HG03159 (cell line): Measurements from ENCODE around the gene SCP2D1.
"Not testable (repeated sequence)": the region's sequence is repeated elsewhere in the genome, so short reads cannot be mapped to it uniquely, and the experiment has no call there.

Experiments used
- ATAC-seq: cut with Tn5 transposase; IDR thresholded peaks from one replicate; pipeline ENCODE4 v1.9.1; 2021; ENCODE audit warnings: mild to moderate bottlenecking, moderate library complexity; ENCODE audit not compliant: unreplicated experiment

SCP2D1 gene

DNA sequence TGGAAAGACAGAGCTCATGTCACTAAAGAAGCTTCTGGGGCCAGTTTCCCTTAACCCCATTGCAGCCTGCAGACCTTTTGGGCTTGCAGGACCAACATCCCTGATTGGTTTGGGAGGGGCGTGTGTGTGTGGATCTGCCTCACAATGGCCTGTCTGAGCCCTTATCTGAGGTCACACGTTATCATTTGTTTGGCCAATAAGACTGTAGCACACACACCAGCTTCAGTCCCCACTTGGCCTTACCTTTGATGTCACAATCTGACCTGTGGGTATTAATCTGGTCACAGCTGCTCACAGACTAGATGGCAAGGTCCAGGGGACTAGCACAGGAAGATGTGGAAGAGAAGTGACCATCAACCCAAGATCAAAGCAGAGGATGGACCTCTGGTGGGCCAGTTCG, at the start of gene SCP2D1:
TSS of gene SCP2D1 (plus strand) at position 301 of the 400 bp plus-strand sequence. CDS start at position 334, 33 bp downstream.
- ATAC-seq, result no peak

DNA sequence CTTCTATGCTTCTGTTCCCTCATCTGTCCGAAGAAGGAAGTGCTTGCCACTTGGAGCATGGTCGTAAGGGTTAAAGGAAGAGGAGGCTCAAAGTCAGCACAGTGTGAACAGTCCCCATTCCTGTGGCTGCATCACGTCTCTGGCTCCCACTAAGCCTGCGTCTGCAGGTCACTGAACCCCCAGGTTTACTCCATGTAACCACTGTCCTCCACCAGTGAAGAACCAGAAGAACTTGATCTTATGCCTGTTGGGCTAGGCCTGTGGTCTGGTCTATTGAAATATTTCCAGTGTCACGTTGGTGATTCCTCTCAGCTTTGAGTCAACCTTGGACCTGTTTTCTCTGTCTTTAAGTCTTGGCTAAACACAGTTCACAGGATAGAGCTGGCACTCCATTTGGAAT, 45.9 kb upstream of the SCP2D1 start:
- ATAC-seq, result no peak

DNA sequence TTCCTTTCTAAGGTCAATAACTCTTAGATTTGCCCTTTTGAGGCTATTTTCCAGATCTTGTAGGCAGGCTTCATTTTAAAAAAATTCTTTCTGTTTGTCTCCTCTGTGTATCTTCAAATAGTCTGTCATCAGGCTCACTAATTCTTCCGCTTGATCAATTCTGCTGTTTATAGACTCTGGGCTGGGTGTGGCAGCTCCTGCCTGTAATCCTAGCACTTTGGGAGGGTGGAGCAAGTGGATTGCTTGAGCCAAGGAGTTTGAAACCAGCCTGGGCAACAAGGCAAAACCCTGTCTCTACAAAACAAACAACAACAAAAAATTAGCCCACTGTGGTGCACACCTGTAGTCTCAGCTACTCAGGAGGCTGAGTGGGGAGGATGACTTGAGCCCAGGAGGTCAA, 40.0 kb upstream of the SCP2D1 start:
- no peak for ATAC-seq

DNA sequence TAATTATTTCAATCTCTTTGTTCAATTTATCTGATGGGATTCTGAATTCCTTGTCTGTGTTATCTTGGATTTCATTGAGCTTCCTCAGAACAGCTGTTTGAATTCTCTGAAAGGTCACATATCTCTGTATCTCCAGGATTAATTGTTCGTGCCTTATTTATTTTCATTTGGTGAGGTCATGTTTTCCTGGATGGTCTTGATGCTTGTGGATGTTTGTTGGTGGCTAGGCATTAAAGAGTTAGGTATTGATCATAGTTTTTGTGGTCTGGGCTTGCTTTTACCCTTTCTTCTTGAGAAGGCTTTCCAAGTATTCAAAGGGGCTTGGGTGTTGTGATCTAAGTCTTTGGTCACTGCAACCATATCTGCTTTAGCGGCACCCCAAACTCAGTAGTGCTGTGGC, 39.4 kb upstream of the SCP2D1 start:
- no peak for ATAC-seq

DNA sequence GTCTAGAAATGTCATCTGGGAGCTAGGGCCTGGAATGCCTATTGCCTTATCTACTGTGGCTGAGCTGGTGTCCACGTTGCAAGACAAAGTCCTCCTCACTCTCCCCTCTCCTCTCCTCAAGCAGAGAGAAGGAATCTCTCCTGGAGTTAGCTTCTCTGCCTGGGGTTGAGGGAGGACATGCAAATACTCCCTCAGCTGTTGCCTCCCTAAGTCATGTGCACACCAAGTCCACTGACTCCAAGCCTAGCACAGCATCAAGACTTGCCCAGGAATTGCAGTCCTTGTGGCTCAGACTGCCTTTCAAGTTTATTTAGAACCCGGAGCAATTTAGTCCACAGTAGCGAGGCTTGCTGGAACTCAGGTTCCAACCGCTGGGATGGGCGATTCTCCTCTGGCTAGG, 38.0 kb upstream of the SCP2D1 start:
- ATAC-seq, result no peak

DNA sequence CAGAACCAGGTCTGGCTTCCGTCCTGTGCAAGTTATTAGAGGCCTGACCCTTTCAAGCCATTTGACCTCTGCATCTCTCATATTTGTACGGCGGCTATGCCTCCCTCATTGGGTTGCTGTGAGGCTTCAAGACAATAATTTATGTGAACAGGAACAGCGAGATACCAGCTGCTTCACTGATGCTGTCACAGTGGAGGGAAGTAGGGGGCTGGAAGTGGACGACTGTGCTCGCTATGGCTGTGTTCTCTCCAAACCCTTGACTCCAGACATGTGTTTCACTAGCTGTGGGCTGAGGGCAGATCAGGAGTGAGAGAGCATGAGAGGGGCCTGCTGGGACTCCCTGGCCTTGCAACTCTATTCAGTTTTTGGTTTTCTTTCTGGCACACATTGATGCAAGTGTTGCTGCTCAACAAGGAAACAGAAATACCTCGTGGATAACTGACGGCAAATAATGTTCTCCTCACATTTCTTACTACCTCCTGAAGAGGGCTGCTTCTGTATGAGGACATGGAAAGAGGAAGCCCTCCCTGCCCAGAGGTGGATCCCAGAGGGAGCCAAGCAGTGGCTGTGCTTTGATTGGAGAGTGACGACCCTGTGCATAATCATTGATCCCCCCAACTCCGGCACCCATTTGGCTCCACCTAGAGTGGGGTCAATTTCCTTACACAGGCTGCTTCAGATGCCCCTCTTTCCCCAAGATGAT, 34.7 kb upstream of the SCP2D1 start:
- ATAC-seq, result no peak

DNA sequence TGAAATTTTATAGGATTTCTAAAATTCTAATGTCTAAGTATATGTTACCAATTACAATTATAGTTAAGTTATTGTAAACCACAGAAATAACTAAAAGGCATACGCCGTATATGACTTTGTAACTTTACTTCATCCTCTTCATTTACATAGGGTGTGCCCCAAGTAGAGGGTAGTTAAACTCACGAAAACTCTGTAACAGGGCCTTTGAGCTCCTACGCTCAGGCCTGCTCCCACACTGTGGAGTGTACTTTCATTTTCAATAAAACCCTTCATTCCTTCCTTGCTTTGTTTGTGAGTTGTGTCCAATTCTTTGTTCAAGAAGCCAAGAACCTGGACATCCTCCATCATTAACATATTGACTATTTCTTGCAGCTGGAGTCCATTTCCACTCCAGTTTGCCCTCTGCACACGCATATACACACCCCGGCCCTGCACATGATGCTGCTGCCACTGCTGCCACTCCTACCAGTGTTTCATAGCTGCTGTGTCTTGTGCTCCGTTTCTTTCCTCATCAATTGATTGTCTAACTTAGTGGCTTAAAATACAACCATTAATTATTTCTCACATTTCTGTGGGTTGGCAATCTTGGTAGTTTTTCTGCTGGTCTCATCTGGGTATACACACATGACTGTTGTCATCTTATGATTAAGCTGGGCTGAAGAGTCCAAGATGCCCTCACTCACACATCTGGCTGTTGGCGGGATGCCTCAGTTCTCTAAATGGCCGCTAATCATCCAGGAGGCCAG, 33.0 kb upstream of the SCP2D1 start:
- no peak for ATAC-seq

DNA sequence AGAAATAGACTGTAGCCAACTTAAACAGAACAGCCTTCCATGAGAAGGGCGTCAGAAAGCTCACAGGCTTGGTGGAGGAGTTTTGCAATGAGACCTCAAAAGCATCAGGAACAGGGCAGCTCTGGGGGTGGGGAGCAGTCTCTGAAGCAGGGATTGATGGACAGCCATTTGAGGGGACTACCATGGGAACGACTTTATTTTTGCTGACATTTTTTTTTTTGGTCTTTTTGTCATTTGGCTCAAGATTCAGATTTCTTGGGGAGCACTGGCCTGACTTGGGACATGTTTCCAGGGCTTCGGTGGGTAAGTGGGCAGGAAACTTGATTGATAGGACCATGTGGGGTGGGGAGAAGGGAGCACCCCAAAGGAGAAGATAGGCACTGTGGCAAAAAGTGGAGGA, 32.1 kb upstream of the SCP2D1 start:
- ATAC-seq, result no peak

DNA sequence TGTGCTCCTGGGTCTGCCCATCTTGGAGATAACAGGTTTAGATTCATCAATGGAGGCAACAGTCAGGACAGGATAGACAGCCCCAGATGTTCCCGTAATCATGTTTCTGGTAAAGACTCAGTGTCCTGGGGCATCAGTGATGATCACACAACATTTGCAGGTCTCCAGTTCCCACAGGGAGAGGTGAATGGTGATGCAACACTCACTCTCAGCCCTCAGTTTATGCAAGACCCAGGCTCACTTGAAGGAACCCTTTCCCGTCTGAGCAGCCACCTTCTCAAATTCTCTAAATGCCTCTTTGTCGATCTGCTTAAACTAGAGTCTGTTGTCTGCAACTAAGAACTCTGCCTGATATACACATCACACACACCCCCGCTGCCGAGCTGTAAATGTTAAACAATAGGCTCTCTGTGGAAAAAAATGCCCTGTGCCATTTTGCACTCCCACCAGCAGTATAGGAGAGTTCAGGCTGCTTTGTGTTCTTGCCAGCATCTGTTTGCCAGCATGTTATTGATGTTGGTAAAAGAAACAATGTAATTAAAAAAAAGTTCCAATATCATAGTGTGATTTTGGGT, 30.1 kb upstream of the SCP2D1 start:
- no peak for ATAC-seq

DNA sequence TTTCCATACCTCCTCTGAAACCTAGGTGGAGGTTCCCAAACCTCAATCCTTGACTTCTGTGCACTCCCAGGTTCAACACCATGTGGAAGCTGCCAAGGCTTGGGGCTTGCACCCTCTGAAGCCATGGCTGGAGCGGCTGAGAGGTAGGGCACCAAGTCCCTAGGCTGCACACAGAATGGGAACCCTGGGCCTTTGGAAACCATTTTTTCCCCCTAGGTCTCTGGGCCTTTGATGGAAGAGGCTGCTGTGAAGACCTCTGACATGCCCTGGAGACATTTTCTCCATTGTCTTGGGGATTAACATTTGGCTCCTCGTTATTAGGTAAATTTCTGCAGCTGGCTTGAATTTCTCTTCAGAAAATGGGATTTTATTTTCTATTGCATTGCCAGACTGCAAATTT, 26.5 kb upstream of the SCP2D1 start:
- ATAC-seq, result not testable (repeated sequence)

DNA sequence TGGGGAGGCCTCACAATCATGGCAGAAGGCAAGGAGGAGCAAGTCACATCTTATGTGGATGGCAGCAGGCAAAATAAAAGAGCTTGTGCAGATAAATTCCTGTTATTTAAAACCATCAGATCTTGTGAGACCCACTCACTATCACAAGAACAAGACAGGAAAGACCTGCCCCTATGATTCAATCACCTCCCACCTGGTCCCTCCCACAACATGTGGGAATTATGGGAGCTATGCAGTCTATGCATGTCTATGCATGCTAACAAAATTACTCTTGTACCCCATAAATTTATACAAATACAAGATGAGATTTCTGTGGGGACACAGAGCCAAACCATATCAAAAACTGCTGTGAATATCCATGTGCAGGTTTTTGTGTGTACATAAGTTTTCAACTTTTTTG, 25.6 kb upstream of the SCP2D1 start:
- ATAC-seq, result no peak

DNA sequence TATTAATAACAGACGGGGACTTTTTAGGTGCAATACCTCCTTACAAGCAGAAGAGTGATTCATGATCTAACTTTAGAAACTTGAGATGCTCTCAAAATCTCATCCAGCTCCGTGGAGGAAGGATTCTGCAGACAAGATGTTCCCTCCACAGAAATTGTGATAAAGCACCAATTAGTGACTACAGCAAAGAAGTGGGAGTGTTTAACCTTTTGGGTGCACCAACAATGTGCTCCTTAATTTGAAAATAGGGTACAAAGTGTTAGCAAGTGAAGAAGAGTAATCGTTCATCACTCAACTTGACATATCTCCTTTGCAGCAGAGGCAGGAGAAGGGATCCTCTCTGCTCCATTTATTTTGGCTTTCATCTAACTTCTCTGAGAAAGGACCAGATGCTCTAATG, 22.8 kb upstream of the SCP2D1 start:
- no peak for ATAC-seq

DNA sequence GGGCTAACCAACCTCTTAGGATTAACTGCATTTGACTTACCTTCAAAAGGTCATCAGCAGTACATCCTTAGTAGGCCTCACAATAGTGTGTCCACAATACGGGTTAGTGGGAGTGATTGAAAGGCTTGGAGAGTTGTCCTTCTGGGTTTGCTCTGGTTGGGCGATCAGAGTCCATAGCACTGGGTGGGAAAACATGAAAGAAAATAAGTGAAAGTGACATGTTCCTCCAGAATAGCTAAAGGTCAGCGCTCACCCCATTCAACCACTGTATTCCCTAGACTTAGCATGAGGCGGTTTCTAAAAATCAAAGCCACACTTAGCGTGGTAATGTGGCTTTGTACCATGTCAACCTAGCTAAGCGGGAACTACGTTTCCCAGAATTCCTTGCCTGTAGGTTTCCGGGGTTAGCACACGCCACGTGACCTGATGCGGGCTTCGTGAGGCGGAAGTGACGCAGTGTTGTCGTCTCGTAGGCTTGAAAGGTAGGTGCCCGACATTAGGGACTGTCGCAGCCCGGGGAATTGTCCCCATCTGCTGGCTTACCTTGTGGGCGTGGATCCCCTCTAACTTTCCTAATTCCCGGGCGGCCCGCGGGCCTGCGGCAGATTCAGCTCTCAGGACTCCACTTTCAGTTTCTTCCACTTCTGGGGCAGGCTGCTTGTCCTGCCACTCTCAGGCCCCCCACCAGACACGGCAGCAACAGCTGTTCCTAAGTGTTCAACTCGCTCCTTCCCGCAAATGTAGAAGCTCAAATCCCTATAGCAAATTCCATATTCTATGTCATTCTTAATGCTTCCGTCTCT, 19.8 kb upstream of the SCP2D1 start:
- ATAC-seq, result peak; percentile 99

DNA sequence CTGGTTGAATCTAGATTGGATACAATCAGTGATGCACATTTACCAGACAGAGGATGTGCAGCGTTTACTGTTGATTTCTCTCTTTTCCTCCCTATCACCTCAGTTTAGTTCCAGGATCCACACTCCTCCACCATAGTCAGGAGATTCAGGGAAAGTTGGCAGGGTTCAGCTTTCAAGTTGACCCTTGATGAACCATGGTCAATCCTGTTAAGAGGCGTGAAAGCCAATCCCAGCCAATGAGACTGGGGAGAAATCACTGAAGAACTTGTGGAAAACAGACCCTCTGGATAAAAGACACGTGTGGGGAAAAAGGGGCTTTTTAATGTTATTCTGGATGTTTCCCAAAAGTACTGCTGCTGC, 19.2 kb upstream of the SCP2D1 start:
- ATAC-seq, result no peak

DNA sequence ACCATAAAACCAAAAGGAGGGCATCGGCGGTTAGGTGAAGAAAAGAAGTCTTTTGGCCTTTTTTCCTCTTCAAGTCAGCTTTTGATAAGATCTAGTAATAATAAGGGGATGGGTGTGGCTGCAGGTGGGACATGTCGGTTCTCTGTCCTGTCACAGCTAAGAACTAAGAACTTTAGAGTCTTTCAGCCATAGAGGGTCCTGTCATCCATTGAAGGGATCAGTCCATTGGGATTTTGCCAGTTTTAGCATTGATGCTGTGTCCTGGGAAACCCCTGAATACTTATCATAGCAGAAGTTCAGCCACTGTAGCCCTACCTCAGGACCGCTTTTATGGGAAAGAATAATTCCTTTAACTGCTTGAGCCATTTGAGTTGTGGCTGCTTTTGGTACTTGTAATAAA, 18.2 kb upstream of the SCP2D1 start:
- ATAC-seq, result no peak

DNA sequence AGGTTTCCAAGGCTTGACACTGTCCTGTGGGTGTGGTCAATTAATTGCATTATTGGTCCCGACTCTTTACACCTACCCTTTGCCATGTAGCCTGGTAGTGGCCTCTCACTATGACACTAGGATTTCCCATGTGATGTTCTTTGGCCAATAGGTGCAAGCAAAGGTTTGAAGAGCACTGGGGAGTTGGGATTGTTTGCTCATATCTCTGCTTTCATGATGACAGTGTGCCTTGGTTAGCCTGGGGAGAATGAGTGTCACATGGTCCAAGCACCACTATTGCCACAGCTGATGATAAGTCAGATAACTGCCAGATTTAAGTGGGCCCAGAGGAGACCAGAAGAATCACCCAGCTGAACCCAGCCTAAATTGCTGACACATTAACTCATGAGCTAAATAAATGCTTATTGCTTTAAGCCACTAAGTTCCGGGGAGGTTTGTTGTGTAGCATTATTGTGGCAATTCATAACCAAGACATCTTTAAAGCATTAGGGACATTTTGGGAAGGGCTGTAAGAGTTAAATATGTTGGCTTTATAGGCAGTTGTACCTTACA, 17.2 kb upstream of the SCP2D1 start:
- ATAC-seq, result no peak

DNA sequence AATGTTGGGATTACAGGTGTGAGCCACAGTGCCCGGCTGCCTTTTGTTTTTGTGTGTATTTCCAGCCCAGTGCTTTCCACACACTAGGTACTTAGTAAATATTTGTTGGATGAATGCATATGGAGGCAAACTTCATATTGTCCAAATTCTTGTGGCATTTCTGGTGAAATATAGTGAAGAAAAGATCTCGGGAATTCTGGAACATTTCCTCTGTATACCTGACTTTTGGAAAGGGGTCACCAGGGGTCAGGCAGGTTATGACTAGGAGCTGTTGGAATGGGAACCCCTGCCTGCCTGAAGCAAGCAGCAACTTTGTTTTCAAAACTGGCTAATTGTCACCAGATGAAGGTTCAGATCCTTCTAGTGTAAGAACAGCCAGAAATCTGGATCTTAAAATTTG, 12.1 kb upstream of the SCP2D1 start:
- ATAC-seq, result no peak

DNA sequence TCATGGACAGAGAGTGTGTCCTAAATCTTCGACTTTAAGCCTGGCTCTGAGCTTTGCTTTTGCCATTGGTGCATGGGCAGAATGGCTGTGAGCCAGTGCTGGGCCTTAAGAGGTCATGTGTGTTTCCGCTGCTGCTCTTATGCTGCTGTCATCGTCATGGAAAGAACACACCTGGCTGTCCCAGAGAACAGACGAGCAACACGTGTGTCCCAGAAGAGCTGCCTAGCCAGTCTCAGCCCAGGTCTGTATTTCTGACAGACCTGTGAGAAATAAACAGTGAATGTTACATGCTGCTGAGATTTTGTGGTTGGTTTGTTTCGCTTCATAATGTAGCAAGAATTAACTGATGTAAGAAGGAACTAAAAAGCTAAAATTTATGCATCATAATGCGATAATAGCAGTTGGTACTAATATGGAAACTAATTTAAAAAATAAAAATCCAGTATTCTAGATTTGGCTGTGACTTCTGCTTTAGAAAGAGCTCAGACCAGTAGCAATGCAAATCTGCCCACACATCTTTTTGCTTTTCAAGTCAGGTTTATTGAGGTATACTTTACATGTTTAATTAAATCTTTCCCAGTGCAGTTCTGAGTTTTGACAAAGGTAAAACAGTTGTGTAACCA, 11.5 kb upstream of the SCP2D1 start:
- ATAC-seq, result peak; percentile 79

DNA sequence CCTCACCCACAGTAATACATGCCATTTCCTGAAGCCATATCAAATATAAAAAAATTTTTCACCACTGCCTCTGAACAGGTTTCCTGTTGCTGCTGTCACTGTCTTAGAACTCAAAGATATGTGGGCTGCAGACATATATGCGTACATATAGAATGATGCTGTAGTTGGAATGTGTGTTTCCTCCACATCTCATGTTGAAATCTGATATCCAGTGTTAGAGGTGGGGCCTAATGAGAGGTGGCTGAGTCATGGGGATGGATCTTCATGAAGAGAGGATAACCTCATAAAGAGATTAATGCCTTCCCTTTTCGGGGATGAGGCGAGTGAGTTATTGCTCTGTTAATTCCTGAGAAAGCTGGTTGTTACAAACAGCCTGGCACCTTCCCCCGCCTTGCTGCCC, 7.7 kb upstream of the SCP2D1 start:
- ATAC-seq, result no peak

DNA sequence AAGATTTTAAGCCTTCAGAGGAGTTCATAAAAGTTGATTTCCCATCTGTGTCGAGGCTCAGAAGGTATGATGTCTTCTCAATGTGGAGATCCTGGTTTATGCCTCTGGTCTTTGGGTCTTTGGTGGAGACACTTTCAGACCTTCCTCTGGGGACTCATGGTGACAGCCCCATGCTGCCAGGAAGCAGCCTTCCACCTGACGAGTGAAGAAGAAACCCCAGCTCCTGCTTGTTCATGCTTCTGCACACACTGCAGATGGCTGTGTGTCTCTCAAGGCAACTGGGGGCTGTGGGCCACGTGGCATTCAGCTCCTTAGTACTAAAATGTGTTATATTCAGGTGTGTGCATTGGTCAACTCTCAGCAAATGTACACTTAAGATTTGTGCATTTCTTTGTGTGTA, 4.9 kb upstream of the SCP2D1 start:
- ATAC-seq, result no peak

DNA sequence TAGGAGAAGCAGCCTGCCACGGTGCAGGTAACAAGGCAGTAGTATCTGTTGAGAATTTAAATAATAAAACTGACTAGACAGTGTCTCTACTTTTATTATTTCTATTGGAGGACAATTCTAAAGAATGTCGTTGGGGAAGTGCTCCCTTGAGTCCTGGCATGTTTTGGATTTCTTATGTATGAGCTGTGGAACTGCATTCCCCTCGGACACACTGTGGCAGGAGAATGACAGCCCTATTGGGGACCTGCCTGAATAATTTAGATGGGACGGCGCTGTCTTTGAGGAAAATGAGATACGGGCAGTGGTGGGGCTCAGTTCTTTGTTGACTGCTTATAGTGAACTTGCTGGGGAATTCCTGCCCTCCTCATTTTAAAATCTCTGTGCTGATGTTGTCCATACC, 2.4 kb upstream of the SCP2D1 start:
- no peak for ATAC-seq
